HepG2 (cell line): ENCODE measurements around the gene PCSK2. TPM values are rescaled to one million over a fixed set of nuclear protein-coding genes. Genes with fewer than 3 reads are reported as not detected.

Experiments used
- ATAC-seq: fragments of 200-7000 bp; cut with Tn5 transposase; 3 replicates; pipeline ENCODE4 v1.9.1; 2020; ENCODE audit warnings: mild to moderate bottlenecking, moderate library complexity
- BruUV-seq: library from RNA; stranded (reverse); fragments of 400-500 nt; replicated peaks from 2 replicates; lab custom pipeline; 2021; lab: Mats Ljungman, UMichigan
- CTCF ChIA-PET: fragments of 300-600 bp; formaldehyde crosslinking; extraction: SDS; loops from one replicate; lab custom pipeline; 2021; ENCODE audit warnings: low total read pairs, inconsistent platforms, low intra/inter-chr PET ratio; lab: Yijun Ruan, JAX
- POLR2A ChIA-PET: fragments of 350-600 bp; sonication (Branson Sonifier 250); formaldehyde crosslinking; loops from one replicate; lab custom pipeline; 2020; ENCODE audit warnings: antibody characterized with exemption, inconsistent platforms; lab: Yijun Ruan, JAX
- DNase-seq: peaks from one replicate; pipeline ENCODE4 v3.0.0-alpha.2; 2015; ENCODE audit warnings: low spot score
- FAIRE-seq: peaks from 3 replicates; lab custom pipeline; 2011; peaks lifted over from hg19 to GRCh38; lab: Jason Lieb, UNC
- H2AFZ ChIP-seq: one replicate; pipeline ENCODE4 v1.6.1; 2011; ENCODE audit warnings: low read length, inconsistent platforms
- H3K27ac ChIP-seq: fragments of 300-600 bp; 3 replicates; pipeline ENCODE4 v1.8.0; 2011; ENCODE audit warnings: mixed run types, mild to moderate bottlenecking, mixed read lengths, low read length, inconsistent platforms; ENCODE audit not compliant: insufficient read depth; ENCODE audit errors: extremely low read length
- H3K27me3 ChIP-seq, 2 experiments: fragments of 200-600 bp in 1 of 2; 2 replicates in 1 of 2; 3 replicates in 1 of 2; pipeline versions ENCODE4 v1.6.0 to v1.8.0; 2011; ENCODE audit warnings: low read length in 2 of 2, mild to moderate bottlenecking in 2 of 2, moderate library complexity in 2 of 2, inconsistent platforms in 1 of 2; ENCODE audit not compliant: insufficient read depth in 2 of 2, control insufficient read depth in 1 of 2
- H3K36me3 ChIP-seq, 2 experiments: fragments of 200-600 bp in 1 of 2; replicated peaks in 1 of 2; 2 replicates in 1 of 2; 3 replicates in 1 of 2; pipeline versions ENCODE4 v1.5.1 to v1.8.0; 2011; ENCODE audit warnings: low read length in 2 of 2, inconsistent platforms in 1 of 2; ENCODE audit not compliant: insufficient read depth in 2 of 2, control insufficient read depth in 1 of 2
- H3K4me1 ChIP-seq: 2 replicates; pipeline ENCODE4 v1.5.1; 2012; ENCODE audit warnings: low read length, inconsistent platforms; ENCODE audit not compliant: insufficient read depth
- H3K4me2 ChIP-seq: 2 replicates; pipeline ENCODE4 v1.6.0; 2011; ENCODE audit warnings: low read depth, low read length, inconsistent platforms
- H3K4me3 ChIP-seq, 3 experiments: fragments of 200-600 bp in 1 of 3; sonication (generic), shearing (Covaris generic) in 1 of 3; replicated peaks in 1 of 3; 2 replicates each; pipeline ENCODE4 v1.5.1; 2011 to 2016; ENCODE audit warnings: low read length in 3 of 3, inconsistent platforms in 2 of 3, low read depth in 2 of 3, mild to moderate bottlenecking in 2 of 3, control low read depth in 1 of 3, mixed read lengths in 1 of 3; ENCODE audit not compliant: insufficient read depth in 1 of 3
- H3K79me2 ChIP-seq: one replicate; pipeline ENCODE4 v1.6.1; 2011; ENCODE audit warnings: low read length, inconsistent platforms; ENCODE audit not compliant: insufficient read depth
- H3K9ac ChIP-seq: 2 replicates; pipeline ENCODE4 v1.6.0; 2011; ENCODE audit warnings: mild to moderate bottlenecking, low read depth, low read length, inconsistent platforms; ENCODE audit not compliant: insufficient read depth
- H3K9me3 ChIP-seq: 2 replicates; pipeline ENCODE4 v1.5.1; 2012; ENCODE audit warnings: mild to moderate bottlenecking, low read length
- H4K20me1 ChIP-seq: 2 replicates; pipeline ENCODE4 v1.6.0; 2011; ENCODE audit warnings: inconsistent platforms, mild to moderate bottlenecking, low read length, moderate library complexity; ENCODE audit not compliant: insufficient read depth
- AGO1 ChIP-seq: fragments of 200-400 bp; formaldehyde crosslinking; IDR thresholded peaks from 2 replicates; pipeline ENCODE4 v1.6.1; 2017; ENCODE audit warnings: mild to moderate bottlenecking, low read depth, low read length, moderate library complexity; ENCODE audit not compliant: poor library complexity, severe bottlenecking
- ATF7 ChIP-seq, 2 experiments: fragments of 450-650 bp in 1 of 2; sonication (generic) in 1 of 2; formaldehyde crosslinking in 1 of 2; IDR thresholded peaks; 2 replicates each; pipeline versions ENCODE4 v1.4.0 to v1.6.1; 2016 to 2020; ENCODE audit warnings: antibody characterized with exemption in 1 of 2, mild to moderate bottlenecking in 1 of 2, missing genetic modification reagents in 1 of 2
- ELF1 ChIP-seq: sonication (generic); formaldehyde crosslinking; IDR thresholded peaks from 2 replicates; pipeline ENCODE4 v1.4.0; 2020; ENCODE audit warnings: missing genetic modification reagents
- GABPA ChIP-seq, 2 experiments: IDR thresholded peaks; 2 replicates each; pipeline ENCODE4 v1.6.1; 2011 to 2016; ENCODE audit warnings: low read depth in 2 of 2, low read length in 1 of 2, missing biosample characterization in 1 of 2, missing genetic modification characterization in 1 of 2
- MAFK ChIP-seq, 2 experiments: IDR thresholded peaks in 1 of 2; conservative IDR thresholded peaks in 1 of 2; 2 replicates each; pipeline ENCODE4 v1.6.1; 2011; ENCODE audit warnings: improper control_type of control experiment in 2 of 2, low read length in 2 of 2
- MAZ ChIP-seq, 2 experiments: sonication (generic) in 1 of 2; formaldehyde crosslinking in 1 of 2; IDR thresholded peaks; 2 replicates each; pipeline versions ENCODE4 v1.5.0 to v1.6.1; 2012 to 2020; ENCODE audit warnings: low read depth in 2 of 2, mild to moderate bottlenecking in 2 of 2, borderline replicate concordance in 1 of 2, improper control_type of control experiment in 1 of 2, low read length in 1 of 2, missing genetic modification reagents in 1 of 2, moderate library complexity in 1 of 2
- PITX1 ChIP-seq: sonication (generic); formaldehyde crosslinking; IDR thresholded peaks from 2 replicates; pipeline ENCODE4 v1.5.1; 2020; ENCODE audit warnings: mild to moderate bottlenecking, missing genetic modification reagents
- POLR2G ChIP-seq: fragments of 200-400 bp; formaldehyde crosslinking; IDR thresholded peaks from 2 replicates; pipeline ENCODE4 v1.6.1; 2018; ENCODE audit warnings: mild to moderate bottlenecking, low read depth, low read length, moderate library complexity
- RCOR2 ChIP-seq: IDR thresholded peaks from 2 replicates; pipeline ENCODE4 v1.6.1; 2016; ENCODE audit warnings: missing biosample characterization, missing genetic modification reagents
- SMAD1 ChIP-seq: sonication (generic); formaldehyde crosslinking; IDR thresholded peaks from 2 replicates; pipeline ENCODE4 v1.4.0; 2020; ENCODE audit warnings: missing genetic modification reagents, low read depth, mild to moderate bottlenecking, borderline replicate concordance
- SP2 ChIP-seq: sonication (generic); formaldehyde crosslinking; IDR thresholded peaks from 2 replicates; pipeline ENCODE4 v1.5.1; 2020; ENCODE audit warnings: mild to moderate bottlenecking, missing genetic modification reagents
- ZNF12 ChIP-seq: sonication (generic); formaldehyde crosslinking; IDR thresholded peaks from 2 replicates; pipeline ENCODE4 v1.5.0; 2020; ENCODE audit warnings: missing genetic modification reagents
- ZNF570 ChIP-seq: sonication (generic); formaldehyde crosslinking; IDR thresholded peaks from 2 replicates; pipeline ENCODE4 v1.4.0; 2020; ENCODE audit warnings: mild to moderate bottlenecking, missing genetic modification reagents, borderline replicate concordance
- ZSCAN21 ChIP-seq: sonication (generic); formaldehyde crosslinking; IDR thresholded peaks from 2 replicates; pipeline ENCODE4 v1.8.0; 2022; ENCODE audit warnings: mild to moderate bottlenecking, missing genetic modification reagents, moderate library complexity, borderline replicate concordance
- WGBS: methylation state at CpG from one replicate; pipeline ENCODE4 v1.1.6; 2017; ENCODE audit warnings: low lambda C conversion rate; 5-methylcytosine and 5-hydroxymethylcytosine counted together
- in situ Hi-C: cut with HindIII; loops from 2 replicates; pipeline ENCODE4 v1.10.0; 2017; ENCODE audit warnings: low pct_unique_long_range_greater_than_20kb; ENCODE audit not compliant: extremely low pct_ligation_motif_present
- intact Hi-C: fragments of 100-400 bp; cut with micrococcal nuclease; formaldehyde crosslinking; loops from one replicate; pipeline ENCODE4 v1.10.0; 2022; ENCODE audit not compliant: unreplicated experiment
- polyA plus RNA-seq, 8 experiments: library from polyadenylated mRNA; depleted of rRNA in 3 of 8; stranded (reverse) in 7 of 8; unstranded in 1 of 8; fragments of >200 nt; fragmentation: Illumina TruSeq in 4 of 8; extraction: Trizol in 4 of 8; gene quantifications; 2 replicates each; pipeline versions ENCODE4 v1.2.1 to v1.2.3, GENCODE V29; 2011 to 2016; ENCODE audit warnings: low read depth in 4 of 8, missing spikeins in 1 of 8, mixed read lengths in 1 of 8; ENCODE audit not compliant: insufficient read depth in 1 of 8
- total RNA-seq, 5 experiments: library from RNA; depleted of rRNA; stranded (reverse); fragments of >200 nt; fragmentation: Illumina TruSeq; extraction: Trizol; gene quantifications; 2 replicates each; pipeline ENCODE4 v1.2.3, GENCODE V29; 2016; ENCODE audit warnings: low read depth in 1 of 5

The PCSK2 gene
- total and polyA plus RNA-seq, 2 of the 13 experiments (the other 11 are each of a cell fraction or from before 2014, with no cell fraction given) = not detected

GRCh38 chr20:17374086-17374485 is 147.2 kb downstream of the PCSK2 start:
- ATAC-seq = no peak
- H3K27me3 ChIP-seq = peaks cover 0 to 12% of the 10 kb centered on the region in 2 experiments; a peak in 1 of 5 replicates
- no peaks in the 10 kb centered on the region for H3K36me3 ChIP-seq
- no peaks in the 10 kb centered on the region for H3K9me3 ChIP-seq
- H3K9ac ChIP-seq = no peak overlapping the region
- in situ Hi-C loops (no loop called here), intact Hi-C loops (no loop called here)
- no peak for TF ChIP-seq AGO1
- TF ChIP-seq MAZ (IDR thresholded peaks at IDR 0.05; ENCODE audit: borderline replicate concordance, low read depth, low read length) = no peak
- TF ChIP-seq MAZ (CRISPR knock-in tag; IDR thresholded peaks at IDR 0.05; ENCODE audit: low read depth) = no peak
- TF ChIP-seq ZSCAN21 (CRISPR knock-in tag) = no peak
- TF ChIP-seq ZNF570 = no peak
- TF ChIP-seq MAFK (conservative IDR thresholded peaks at IDR 0.05 in 1 of 2, IDR thresholded peaks at IDR 0.05 in 1 of 2; ENCODE audit: low read length in 2 of 2) = no peak
- no peak for TF ChIP-seq PITX1 (CRISPR knock-in tag)
- TF ChIP-seq ZNF12 (CRISPR knock-in tag) = no peak
- TF ChIP-seq ATF7 (IDR thresholded peaks at IDR 0.05) = no peak
- TF ChIP-seq ATF7 (CRISPR knock-in tag; IDR thresholded peaks at IDR 0.05) = no peak
- no peak for TF ChIP-seq POLR2G
- TF ChIP-seq ELF1 (CRISPR knock-in tag) = no peak
- TF ChIP-seq GABPA (IDR thresholded peaks at IDR 0.05; ENCODE audit: low read depth, low read length) = no peak
- no peak for TF ChIP-seq GABPA (CRISPR knock-in tag; IDR thresholded peaks at IDR 0.05; ENCODE audit: low read depth)
- TF ChIP-seq RCOR2 = no peak
- no peak for TF ChIP-seq SP2 (CRISPR knock-in tag)
- no peak for TF ChIP-seq SMAD1 (CRISPR knock-in tag)
- H2AFZ ChIP-seq = no peak overlapping the region
- ChIA-PET CTCF (no interaction called here), POLR2A (no interaction called here)
- DNase-seq = no peak
- H3K27ac ChIP-seq = no peak overlapping the region
- no peaks in the 10 kb centered on the region for H3K79me2 ChIP-seq
- FAIRE-seq = no peak
- H3K4me3 ChIP-seq = no peak overlapping the region
- H3K4me1 ChIP-seq = no peaks in the 10 kb centered on the region
- H4K20me1 ChIP-seq = no peaks in the 10 kb centered on the region
- no TSS peak for BruUV-seq
- 2% methylated on average over 5 of the region's 5 CpGs for WGBS
- H3K4me2 ChIP-seq = no peak overlapping the region
